HG03280 (cell line): ENCODE data around the gene FHIP1A.
"Not testable (repeated sequence)": the region's sequence is repeated elsewhere in the genome, so short reads cannot be mapped to it uniquely, and the experiment has no call there.

Experiments used
- ATAC-seq: cut with Tn5 transposase; IDR thresholded peaks from one replicate; pipeline ENCODE4 v1.9.1; 2021; ENCODE audit warnings: mild to moderate bottlenecking, moderate library complexity; ENCODE audit not compliant: unreplicated experiment

Gene FHIP1A

DNA sequence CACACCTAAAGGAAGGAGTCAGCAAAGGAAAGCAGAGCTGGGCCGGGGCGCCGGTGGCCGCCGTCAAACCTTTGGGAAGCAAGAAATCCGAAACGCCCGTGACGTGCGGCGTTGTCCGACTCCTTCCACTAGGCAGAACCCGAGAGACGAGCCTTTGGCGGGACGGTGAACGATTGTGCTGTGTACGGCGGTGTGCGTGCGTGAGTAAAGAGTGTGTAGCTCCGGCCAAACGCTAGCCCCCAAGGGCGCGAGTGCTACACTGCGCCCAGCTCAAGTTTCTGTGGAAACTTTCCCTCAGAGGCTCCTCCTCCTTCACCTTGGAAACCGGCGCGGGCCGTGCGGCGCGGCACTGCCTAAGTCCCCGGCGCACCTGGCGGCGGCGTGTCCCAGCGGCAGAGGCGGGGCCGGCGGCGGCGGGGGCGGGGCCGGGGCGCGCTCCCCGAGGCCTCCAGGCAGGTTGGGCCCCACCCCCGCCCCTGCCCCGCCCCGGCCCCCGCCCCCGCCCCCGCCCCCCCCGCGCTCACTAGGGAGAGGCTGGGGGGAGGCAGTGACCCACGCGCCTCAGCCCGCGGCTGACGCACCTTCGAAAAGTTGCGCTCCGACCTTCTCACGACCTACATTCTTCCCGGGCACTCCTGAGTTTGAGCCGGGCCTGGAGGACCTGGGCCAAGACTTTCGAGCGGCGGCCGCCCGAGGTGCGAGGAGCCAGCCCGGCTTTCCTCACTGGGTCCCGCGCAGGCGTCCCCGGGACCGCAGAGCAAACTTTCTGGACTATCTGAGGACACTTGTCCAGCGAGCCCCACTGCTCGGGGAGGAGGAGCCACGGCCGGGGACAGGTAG lies at the start of gene FHIP1A:
Gene FHIP1A, plus strand, starts transcription at position 547 of the 840 bp plus-strand sequence. CDS start 157,084 bp downstream, outside the sequence.
- peak; percentile 88 for ATAC-seq

DNA sequence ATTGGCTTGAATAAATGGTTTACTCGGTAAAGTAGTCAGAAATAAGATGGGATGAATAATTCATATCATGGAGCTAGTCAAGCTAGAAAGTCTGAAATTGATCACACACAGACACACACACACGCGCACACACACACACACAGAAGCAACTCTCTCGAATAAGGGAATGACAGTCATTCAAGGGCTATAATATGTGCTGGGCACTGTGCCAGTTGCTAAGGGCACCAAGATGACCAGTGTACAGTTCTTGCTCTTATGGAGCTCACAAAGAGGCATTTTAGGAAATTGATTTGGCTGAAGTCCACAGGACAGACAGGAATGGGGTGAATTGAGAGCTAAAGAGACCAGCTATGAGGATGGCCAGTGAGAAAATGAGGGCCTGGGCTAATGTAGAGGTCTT lies 49.4 kb upstream of the FHIP1A start:
- ATAC-seq = no peak

DNA sequence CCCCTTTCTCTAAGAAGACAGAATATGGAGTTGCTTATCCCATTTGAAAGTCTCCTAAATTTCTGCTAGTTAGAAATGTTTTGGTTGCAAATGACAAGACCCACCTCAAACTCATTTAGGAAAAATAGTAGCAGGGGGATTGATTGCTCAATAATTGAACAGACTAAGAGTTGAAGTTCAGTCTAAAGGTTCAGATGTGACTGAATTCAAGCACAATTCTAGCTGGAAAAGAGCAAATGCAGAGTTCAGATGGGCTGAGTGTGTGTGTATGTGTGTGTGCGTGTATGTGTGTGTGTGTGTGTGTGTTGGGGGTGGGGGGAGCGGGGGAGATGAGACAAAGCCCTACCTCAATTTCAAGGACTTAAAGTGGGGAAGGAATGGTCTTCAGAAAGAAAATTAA lies 47.9 kb upstream of the FHIP1A start:
- no peak for ATAC-seq

DNA sequence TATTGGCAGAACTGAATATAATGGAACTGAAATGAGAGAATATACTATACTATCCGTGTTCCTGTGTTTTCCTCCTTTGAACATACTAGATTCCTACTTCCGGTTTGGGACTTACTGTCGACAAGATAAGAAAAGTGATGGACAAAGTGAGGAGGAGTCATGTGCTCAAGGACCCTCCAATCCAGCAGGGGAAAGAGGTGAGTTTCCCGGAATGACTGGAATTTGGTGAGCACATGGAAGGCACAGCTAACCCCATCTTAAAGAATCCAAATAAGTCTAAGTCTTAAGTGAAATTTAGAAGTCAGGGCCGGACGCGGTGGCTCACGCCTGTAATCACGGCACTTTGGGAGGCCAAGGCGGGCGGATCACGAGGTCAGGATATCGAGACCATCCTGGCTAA lies 47.0 kb upstream of the FHIP1A start:
- ATAC-seq = no peak

DNA sequence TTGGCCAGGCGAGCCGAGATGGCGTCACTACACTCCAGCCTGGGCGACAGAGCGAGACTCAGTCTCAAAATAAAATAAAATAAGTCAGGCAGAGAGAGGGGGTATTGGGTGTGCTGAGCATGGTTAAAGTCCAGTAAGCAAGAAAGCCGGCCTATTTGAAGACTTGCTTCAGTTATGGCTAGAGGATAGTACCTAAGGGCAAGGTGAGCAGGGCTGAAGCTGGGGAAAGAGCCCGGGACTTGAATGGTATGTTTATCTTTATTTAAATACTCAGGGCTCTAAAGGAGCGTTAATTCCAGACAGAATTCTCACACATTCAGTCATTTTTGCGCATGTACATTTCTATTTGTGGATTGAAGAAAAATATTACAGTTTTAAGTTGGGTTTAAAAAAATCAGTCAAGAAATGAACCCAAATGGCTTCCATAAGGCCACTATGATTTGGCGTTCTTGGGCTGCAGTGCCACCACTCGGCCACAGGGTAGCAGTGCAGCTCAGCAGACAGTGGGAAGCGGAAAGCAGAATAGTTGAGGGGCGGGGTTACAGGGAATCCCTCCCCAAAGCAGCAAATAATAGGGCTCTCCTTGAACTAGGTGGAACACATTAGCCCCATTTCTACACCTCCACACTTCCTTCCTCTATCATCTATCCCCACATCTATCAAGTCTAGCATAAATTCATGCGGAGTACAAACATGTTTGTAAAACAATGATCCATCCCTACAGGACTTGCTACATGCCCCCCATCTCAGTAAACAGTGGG lies 46.4 kb upstream of the FHIP1A start:
- ATAC-seq = peak; percentile 99

DNA sequence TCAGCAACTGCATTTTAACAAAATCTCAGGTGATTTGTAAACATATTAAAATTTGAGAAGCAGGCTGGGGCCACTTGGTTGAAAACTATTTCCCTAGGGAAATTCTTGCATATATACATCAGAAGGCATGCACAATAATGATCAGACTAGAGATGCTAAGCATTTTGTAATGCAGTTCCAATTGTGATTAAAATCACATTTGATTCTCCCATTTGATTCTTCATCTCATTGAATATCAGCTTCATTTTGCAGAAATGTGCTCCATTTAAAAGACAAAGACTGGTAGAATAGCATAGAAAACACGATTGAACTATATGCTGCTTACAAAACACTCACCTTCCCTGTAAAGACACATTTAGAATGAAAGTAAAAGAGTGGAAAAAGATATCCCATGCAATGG lies 32.4 kb upstream of the FHIP1A start:
- ATAC-seq = no peak

DNA sequence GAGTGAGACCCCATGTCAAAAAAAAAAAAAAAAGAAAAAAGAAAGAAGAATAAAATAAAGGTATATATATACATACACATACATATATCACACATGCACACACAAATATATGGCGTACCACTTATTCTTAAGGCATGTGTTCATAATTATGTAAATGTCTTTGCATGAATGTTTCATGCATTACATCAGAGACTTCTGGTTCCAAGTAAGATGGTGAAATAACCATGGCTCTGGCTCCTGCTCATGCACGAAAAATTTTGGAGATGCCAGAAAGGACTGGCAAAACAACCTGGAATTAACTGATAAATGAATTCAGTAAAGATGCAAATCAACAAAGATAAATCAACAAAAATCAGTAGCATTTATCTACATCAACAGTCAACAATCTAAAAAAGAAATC lies 19.7 kb upstream of the FHIP1A start:
- ATAC-seq = no peak

DNA sequence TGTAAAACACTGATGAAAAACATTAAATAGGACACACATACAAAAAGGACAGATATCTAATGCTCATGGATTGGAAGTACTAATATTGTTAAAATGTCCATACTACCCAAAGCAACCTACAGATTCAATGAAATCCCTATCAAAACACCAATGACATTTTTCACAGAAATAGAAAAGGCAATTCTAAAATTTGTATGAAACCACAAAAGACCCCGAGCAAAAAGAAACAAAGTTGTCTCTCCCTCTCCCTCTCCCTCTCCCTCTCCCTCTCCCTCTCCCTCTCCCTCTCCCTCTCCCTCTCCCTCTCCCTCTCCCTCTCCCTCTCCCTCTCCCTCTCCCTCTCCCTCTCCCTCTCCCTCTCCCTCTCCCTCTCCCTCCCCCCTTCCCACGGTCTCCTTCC lies 19.2 kb upstream of the FHIP1A start:
- not testable (repeated sequence) for ATAC-seq

DNA sequence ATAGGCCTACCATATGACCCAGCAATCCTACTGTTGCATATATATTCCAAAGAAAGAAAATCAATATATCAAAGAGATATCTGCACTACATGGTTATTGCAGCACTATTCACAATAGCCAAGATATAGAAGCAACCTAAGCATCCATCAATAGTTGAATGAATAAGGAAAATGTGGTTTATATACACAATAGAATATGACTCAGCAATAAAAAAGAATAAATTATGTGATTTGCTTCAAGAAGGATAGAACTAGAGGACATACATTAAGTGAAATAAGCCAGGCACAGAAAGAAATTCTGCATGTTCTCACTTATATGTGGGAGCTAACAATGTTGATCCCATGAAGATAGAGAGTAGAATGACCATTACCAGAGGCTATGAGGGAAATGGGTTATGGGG lies 13.1 kb upstream of the FHIP1A start:
- ATAC-seq = no peak

DNA sequence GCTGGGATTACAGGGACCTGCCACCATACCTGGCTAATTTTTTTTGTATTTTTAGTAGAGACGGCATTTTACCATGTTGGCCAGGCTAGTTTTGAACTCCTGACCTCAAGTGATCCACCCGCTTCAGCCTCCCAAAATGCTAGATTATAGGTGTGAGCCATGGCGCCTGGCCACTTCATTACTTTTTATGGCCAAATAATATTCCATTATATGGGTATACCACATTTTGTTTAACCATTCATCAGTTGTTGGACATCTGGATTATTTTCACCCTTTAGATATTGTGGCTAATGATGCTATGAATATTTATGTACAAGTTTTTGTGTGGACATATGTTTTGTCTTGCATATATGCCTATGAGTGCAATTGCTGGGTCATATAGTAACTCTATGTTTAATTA lies 8.6 kb upstream of the FHIP1A start:
- no peak for ATAC-seq

DNA sequence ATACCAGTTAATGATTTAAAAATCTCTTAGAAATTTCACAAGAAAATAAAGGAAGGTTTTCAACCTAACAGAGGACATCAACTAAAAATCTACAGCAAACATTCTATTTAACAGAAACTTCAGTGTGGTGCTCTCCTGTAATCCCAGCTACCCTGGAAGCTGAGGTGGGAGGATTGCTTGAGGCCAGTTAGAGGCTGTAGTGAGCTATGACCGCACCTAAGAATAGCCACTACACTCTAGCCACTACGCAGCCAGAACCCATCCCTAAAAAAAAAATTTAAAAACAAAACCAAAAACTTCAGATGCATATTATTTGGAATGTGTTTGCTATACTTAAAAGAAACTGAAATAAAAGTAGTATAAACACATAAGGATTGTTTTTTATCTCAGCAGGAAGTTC lies 7.2 kb upstream of the FHIP1A start:
- ATAC-seq = no peak

DNA sequence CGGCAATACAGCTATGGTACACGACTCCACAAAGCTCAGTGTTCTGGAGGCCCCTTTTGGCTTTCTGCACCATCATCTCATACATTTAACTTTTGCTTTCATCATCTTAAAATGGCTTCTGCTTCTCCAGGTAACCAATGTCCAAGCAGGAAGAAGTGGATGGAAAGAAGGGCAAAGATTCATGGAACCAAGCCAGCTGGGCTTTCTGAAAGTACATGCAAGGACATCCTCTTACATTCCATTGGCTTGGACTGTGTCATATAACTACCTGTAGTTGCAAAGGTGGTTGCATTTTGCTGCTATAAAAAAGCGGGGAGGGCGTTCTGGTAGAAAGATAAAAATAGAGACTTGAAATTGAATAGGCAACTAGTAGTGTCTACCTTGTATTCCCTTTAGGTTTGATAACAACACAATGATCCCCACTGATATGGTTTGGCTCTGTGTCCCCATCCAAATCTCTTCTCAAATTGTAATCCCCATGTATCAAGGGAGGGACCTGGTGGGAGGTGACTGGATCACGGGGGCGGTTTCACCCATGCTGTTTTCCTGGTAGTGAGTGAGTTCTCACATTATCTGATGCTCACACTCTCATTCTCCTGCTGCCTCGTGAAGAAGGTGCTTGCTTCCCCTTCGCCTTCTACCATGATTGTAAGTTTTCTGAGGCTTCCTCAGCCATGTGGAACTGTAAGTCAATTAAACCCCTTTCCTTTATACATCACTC lies 6.7 kb upstream of the FHIP1A start:
- no peak for ATAC-seq

DNA sequence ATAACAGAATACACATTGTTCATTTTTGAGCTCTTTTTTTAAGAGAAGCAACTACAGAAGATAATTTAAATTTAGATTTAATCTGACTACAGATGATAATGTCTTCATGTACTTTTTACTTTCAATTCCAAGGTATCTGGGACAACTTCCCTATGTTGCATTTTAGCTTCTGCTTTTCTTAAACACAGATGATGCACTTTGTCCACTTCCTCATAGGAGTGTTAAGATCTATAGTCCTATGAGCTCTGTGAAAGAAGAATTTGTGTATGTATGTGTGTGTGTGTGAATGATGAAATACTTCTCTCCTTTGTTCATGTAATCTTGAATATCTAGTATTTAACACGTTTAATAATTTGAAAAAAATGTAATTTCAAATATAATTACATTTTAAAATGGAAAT lies 5.3 kb upstream of the FHIP1A start:
- no peak for ATAC-seq

DNA sequence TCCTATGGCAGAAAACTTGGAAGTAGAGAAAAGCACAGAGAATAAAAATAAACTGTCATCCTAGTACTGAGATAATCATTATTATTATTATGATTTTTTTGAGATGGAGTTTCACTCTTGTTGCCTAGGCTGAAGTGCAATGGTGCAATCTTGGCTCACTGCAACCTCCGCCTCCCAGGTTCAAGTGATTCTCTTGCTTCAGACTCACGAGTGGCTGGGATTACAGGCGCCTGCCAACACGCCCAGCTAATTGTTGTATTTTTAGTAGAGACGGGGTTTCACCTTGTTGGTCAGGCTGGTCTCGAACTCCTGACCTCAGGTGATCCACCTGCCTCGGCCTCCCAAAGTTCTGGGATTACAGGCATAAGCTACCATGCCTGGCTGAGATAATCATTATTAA lies 4.2 kb upstream of the FHIP1A start:
- not testable (repeated sequence) for ATAC-seq

DNA sequence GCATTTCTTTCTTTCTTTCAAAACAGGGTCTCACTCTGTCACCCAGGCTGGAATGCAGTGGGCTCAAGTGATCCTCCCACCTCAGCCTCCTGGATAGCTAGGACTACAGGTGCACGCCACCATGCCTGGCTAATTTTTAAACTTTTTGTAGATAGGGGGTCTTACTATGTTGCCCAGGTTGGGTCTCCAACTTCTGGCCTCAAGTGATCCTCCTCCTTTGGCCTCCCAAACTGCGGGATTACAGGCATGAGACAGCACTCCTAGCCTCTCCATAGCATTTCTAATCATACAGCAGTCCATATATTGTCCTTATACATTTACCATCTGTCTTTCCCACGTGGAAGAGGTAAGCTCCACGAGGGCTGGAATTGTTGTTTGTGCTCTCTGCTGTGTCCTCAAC lies 2.0 kb upstream of the FHIP1A start:
- no peak for ATAC-seq

DNA sequence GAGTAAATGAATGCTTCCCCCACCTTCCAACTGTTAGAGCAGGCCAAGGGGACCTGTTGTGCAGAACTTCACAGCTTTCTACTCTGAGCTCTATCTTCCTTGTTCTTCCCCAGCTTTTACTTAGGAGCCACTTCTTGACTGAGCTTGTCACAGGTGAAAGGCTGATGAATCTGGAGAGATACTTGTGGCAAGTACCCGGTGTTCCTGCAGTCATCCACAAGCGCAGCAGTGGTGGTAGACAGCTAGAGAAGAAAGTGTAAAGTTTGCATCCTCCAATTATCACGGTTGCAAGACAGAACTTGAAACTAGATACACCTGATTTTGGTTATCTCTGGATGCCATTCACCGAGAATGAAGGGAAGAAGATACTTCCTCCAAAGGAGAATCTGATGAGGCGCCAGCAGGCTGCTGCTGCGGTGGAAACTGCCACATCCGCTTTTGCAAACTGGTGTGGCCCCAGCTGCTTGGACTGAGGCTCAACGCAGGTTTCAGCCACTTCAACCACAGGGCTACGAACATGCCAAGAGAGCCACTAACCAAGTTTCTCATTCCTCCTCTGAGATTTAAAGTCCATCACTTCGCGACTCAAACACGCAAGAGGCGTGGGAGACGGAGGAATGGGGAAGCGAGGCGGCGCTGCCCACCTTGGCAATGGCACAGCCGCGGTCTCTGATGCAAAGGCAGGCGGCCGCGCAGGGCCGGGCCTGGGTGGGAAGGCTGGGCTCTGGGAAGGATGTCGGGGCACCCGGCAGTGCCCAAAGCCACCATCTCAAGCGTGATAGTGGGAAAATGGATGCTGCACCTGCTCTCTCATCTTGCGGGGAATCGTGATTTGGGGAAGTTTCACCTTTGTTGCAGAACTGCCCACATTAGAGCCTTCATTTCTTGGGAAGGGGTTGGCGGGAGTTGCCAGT lies 1.3 kb upstream of the FHIP1A start:
- ATAC-seq = peak; percentile 78

DNA sequence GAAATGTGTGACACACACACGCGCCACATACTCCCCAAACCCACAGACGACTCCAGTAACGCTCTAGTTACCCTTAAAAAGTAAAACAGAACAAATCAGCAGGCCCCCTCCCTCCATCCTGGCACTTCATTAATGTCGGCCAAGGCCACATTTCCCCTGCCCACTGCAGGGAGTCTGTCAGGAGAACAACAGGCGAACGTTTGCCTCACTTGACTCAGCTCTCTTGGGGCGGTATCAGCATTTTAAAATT lies 671 bp upstream of the FHIP1A start:
- peak; percentile 4 for ATAC-seq

DNA sequence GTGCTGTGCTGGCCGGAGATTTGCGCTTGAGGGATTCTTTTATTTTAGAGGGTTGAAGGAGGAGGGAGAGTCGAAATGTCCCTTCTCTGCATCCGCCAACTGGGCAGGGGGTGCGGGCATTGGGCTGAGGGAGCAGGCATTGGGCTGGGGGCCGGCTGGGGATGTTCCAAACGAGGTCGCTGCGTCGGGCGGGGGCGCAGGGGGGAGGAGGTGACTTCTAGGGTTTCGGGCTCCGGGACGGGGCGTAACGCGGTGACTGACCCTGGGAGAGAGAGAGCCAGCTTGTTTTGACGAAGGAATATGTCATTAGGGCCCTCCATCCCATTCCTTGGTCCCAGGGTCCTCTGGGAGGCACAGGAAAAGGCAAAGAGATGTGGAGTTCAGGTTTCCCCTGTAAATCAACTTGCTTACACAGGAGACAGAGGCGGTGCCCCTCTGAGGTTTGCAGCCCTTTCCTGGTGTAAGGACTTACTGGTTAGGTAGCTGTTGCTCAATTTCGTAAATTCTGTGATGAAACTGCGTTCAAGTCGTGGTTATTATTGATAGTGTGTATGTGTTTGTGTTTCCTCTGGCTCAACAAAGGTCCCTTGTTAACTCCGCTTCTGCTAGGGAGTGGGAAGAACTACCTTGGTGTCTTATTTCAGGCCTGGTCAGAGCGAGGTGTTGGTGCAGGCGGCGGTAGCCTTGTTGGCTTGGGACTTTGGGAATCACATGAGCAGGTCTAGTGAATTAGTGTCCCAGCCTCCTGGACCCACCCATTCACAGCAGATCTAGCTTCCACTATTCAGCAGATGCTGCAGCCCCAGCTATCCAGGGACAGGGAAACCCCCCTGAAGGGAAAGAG lies 716 bp downstream of the FHIP1A start:
- ATAC-seq = no peak

DNA sequence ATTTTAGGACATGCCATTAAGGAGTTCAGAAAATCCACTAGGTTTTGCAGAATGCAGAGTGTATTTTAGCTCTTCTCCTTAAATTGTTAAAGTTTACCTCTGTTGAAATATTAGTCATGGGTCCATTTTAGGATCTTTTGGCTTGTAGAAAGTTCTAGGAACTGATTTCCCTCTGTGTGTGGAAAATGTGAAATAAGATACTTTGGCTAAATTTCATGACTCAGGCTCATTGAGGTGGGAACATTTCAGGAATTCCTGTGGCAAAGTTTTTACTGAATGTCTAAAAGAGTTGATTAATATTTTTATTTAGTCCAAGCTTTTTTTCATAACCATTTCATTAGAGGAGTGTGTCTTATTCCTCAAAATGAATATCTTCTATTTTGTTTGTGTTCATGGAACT lies 7.0 kb downstream of the FHIP1A start:
- ATAC-seq = no peak

DNA sequence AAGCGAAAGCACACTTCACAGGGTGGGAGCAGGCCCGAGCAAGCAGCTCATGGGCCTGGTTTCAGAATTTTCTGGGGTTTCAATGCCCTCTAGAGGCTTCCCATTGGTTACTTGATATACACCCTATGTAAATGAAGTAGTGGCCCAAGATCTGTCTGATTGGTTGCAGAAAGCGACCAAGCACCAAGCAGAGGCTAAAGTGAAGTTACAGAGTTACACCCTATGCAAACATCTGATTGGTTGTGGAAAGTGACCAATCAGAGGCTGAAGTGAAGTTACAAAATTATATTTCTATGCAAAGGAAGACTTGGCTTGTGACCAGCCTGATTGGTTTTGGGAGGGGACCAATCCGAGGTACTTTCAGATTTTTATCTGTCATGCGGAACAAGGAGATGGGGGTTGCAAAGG lies 8.2 kb downstream of the FHIP1A start:
- no peak for ATAC-seq
